Stimulated activated naive CD8-positive, alpha-beta T cell treated with anti-CD3 and anti-CD28 coated beads, Interleukin-15, Interleukin-2, amounts not matched to agents 100 ng/mL and 50 ng/mL, for 24 hours (primary cell): ENCODE results near the gene PEX5L.

Experiments
- H3K27ac Mint-ChIP-seq: one replicate; pipeline ENCODE4 v1.8.0; 2021; ENCODE audit warnings: mild to moderate bottlenecking, mixed read lengths
- H3K27me3 Mint-ChIP-seq: one replicate; pipeline ENCODE4 v1.8.0; 2021; ENCODE audit warnings: mixed read lengths
- H3K36me3 Mint-ChIP-seq: one replicate; pipeline ENCODE4 v1.8.0; 2021; ENCODE audit warnings: low read depth, mixed read lengths
- H3K4me1 Mint-ChIP-seq: one replicate; pipeline ENCODE4 v1.8.0; 2021; ENCODE audit warnings: low read depth, mixed read lengths
- H3K4me3 Mint-ChIP-seq: one replicate; pipeline ENCODE4 v1.8.0; 2021; ENCODE audit warnings: mild to moderate bottlenecking, mixed read lengths
- H3K9me3 Mint-ChIP-seq: one replicate; pipeline ENCODE4 v1.8.0; 2021; ENCODE audit warnings: mixed read lengths

The PEX5L gene

DNA sequence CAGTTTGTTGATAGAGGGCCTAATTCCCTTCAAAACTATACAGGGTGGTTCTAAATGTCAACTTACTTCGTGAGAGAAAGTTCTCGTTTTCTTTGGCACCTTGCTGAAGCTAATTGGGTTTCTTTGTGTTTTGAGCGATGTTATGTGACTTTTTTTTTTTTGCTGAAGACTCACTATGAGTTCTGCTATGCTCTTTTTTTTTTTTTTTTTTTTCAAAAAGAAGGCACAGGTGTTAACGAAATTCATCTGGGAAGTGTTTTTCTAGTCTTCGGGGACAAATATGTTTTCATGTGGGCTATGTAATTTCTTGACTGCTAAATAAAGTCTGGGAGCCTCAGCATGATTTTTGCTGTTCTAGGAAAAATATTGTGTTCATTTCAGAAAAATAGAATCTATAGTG, 81.5 kb downstream of the PEX5L start:
- Mint-ChIP-seq H3K27me3 (peaks cover 46% of the 10 kb centered on the region), H3K9me3 (peaks cover 2% of the 10 kb centered on the region), H3K4me3 (no peak overlapping the region), H3K27ac (no peak overlapping the region), H3K4me1 (peaks cover 14% of the 10 kb centered on the region), H3K36me3 (no peaks in the 10 kb centered on the region)

DNA sequence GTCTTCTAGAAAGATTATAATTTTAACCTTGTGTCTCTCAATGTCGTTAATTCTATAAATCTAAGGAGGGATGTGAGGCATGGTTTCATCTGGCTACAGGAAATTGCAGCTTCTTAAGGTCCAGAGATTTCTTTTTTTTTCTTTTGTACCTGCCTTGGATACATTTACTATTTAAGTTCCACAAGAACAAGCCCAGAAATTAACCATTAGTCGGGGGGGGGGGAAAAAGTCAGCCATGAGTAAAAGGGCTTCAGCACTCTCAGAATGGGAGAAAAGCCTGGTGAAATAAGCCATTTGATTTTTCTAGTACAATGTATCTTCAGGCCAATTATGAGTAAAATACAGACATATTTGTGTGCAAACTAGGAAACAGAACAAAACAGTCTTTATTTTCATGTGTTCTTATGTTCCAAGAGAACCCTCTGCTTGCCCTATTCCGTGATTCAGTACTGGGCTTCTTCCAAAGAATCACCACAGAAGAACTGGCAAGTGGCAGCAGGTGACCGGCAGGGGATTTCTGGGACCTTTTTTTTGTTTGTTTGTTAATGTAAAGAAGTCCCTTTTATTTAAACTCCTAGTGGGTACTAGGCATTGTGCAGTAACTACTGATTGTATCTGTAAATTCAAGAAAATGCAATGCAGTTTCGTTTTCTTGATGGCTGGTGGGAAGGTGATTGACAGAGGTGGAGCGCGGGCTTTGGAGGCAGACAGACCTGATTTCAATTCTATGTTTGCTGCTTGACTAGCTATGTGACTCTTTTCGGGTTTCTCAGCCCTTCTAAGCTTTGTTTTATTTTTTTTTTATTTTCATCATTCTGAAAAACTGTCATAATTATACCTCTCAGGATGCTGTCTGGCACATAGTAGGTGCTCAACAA, 82.5 kb downstream of the PEX5L start:
- Mint-ChIP-seq H3K9me3 (peaks cover 2% of the 10 kb centered on the region), H3K4me1 (peaks cover 14% of the 10 kb centered on the region), H3K27me3 (peaks cover 45% of the 10 kb centered on the region), H3K4me3 (no peak overlapping the region), H3K27ac (no peak overlapping the region), H3K36me3 (no peaks in the 10 kb centered on the region)

DNA sequence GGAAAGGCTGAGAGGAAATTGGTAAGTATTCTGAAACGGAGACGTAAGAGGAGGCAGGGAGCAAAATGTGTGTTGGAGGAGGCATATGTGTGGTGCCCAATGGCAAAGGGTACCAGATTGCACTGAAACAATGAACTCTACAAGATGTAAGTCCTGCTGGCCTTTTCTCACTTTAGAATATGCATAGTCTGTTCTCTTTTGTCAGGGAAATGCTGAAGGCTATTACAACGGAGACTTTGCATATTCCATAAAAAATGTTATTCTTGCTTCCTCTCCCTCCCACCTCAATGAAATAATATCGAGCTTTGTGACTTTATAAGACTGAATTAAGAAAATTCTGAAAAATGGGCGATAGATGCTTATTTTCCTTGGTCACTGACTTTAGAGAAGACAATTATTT, 85.9 kb downstream of the PEX5L start:
- Mint-ChIP-seq H3K27me3 (peaks cover 26% of the 10 kb centered on the region), H3K4me3 (no peak overlapping the region), H3K27ac (no peak overlapping the region), H3K36me3 (no peaks in the 10 kb centered on the region), H3K4me1 (no peaks in the 10 kb centered on the region), H3K9me3 (peaks cover 2% of the 10 kb centered on the region)

DNA sequence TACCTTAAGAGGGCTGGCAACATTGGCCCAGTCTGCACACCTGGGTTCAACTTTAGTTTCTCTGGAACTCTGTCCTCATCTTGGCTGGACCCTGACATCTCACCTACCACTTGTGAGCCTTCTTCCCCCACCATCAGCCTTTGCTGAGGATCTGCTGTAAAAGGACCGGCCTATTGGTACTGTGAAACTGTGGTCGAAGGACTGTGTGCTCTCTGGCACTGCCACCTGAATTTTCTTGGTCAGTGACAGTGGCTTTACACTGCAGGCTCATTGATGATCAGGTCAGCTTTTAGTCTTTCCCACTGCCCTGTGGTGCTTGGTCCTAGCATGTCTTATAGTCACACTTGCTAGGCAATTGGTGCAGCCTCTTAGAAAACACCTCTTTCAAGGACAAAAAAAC, 86.9 kb downstream of the PEX5L start:
- no peaks in the 10 kb centered on the region for H3K36me3 Mint-ChIP-seq
- H3K27ac Mint-ChIP-seq = no peak overlapping the region
- no peak overlapping the region for H3K4me3 Mint-ChIP-seq
- H3K4me1 Mint-ChIP-seq = no peaks in the 10 kb centered on the region
- H3K9me3 Mint-ChIP-seq = peaks cover 2% of the 10 kb centered on the region
- peaks cover 26% of the 10 kb centered on the region for H3K27me3 Mint-ChIP-seq

DNA sequence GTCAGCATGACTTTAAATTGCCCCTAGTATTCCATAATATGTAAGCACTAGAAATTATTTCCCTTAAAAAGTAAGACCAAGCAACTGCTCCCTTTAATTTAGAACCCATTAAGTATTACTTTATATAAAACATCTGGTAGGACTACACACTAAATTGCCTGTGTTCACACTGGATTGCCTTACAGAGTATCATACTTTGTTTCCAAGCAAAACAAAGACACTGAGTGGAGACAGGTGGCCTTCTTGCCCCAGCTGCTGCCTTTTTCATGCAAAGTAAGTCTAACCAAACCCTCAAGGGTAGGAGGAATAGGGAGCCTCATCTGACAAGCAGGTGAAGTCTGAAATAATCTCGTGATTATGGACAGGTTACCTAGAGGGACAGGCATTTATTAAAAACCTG, 87.3 kb downstream of the PEX5L start:
- no peak overlapping the region for H3K4me3 Mint-ChIP-seq
- H3K9me3 Mint-ChIP-seq = peaks cover 2% of the 10 kb centered on the region
- H3K36me3 Mint-ChIP-seq = no peaks in the 10 kb centered on the region
- peaks cover 25% of the 10 kb centered on the region for H3K27me3 Mint-ChIP-seq
- H3K4me1 Mint-ChIP-seq = no peaks in the 10 kb centered on the region
- H3K27ac Mint-ChIP-seq = no peak overlapping the region

DNA sequence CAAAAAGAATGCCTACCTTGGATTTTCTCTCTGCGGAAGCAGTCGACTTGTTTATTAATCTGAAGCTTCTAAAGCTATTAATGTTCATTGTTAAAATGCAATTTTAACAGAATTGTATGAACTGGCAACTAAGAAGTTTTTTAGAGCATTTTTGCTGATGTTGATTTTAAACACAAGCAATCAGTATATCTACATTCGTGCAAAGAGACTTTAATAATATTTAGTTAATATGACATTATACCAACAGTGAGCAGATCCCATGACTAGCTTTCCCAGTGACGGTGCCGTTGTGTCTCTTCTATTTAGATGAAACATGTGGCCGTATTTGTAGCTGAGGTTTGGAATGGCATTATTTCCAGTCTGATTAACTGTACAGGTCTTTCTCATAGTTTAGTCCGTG, 88.0 kb downstream of the PEX5L start:
- H3K36me3 Mint-ChIP-seq = no peaks in the 10 kb centered on the region
- H3K4me1 Mint-ChIP-seq = no peaks in the 10 kb centered on the region
- peaks cover 26% of the 10 kb centered on the region for H3K27me3 Mint-ChIP-seq

DNA sequence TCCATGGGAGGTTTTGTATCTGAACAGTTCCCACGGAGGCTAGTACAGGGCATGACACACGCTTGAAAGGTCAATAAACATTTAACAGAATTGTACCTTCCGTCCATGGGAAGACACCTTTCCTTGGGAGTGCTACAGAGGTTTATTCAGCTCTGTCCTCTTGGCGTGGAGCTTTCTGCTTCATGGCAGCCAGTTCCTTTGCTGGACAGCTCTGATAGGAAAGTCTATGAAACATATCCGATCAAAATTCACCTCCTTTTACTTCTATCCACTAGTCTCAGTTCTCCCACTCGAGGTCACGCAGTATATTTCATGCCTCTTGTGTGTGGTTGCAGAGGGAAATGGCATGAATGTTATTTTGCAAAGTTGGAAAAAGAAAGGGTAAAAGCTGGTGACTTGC, 91.2 kb downstream of the PEX5L start:
- peaks cover 26% of the 10 kb centered on the region for H3K27me3 Mint-ChIP-seq
- H3K9me3 Mint-ChIP-seq = no peaks in the 10 kb centered on the region
- no peaks in the 10 kb centered on the region for H3K4me1 Mint-ChIP-seq
- H3K36me3 Mint-ChIP-seq = no peaks in the 10 kb centered on the region
- no peak overlapping the region for H3K27ac Mint-ChIP-seq
- H3K4me3 Mint-ChIP-seq = no peak overlapping the region

More for the DNA sequence above, 88.0 kb downstream of the PEX5L start:
- no peak overlapping the region for H3K27ac Mint-ChIP-seq
- H3K9me3 Mint-ChIP-seq = peaks cover 2% of the 10 kb centered on the region
- H3K4me3 Mint-ChIP-seq = no peak overlapping the region

DNA sequence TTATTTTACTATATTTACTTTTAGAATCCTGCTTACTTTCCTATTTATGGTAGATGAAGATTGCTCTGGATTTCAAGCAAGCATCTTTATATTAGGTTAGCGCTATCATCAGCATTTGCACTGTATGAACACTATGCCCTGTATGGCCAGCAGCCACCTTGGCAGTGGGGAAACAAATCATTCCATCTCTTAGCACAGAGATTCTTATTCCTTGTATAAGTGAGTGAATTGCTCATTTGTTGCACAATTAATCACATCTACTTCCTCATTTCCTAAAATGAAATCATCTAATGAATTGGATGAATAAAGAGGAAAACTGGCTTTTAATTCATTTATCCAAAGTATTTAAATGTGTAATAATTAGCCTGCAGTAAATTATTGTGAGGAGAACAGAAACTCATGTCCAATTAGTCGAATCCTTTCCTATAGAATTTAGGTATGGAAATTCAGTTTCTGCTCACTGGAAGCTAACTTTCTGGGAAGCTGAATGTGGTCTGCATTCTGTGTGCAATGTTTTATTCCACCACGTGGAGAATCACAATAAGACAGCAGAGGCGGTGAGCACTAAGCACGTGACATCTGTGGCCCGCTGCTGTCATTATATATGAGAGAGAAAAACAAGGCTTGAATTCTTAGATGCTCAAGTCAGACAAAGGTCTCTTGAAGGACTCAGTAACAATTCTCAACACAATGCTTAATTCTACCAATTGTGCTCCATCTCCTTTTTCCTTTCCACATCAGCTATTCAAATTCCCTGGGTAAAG, 93.4 kb downstream of the PEX5L start:
- Mint-ChIP-seq H3K4me1 (no peaks in the 10 kb centered on the region), H3K27ac (no peak overlapping the region), H3K4me3 (no peak overlapping the region), H3K27me3 (peaks cover 22% of the 10 kb centered on the region), H3K36me3 (no peaks in the 10 kb centered on the region), H3K9me3 (no peaks in the 10 kb centered on the region)

DNA sequence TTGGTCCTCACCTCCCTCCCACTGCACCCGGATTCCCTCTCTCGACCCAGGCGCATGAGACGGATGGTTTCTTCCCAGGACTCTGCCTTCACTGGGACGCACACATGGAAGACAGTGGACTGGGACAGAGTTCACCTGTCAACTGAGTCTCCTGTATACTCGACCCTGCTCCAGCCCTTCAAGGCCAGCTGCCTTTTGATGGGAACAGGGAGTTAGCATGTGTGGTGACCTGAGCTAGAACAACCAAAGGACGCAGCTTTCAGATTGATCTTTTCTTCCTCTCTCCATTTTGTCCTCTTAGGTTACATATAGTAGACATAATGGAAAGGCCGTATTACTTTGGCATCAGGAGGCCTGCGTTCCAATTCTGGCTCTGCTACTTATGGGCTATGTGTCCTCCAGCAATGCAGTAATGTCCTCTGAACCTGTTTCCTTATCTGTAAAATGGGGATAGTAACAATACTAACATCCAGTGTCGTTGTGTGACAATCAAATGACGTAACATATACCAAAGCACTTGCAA, 94.1 kb downstream of the PEX5L start:
- Mint-ChIP-seq H3K36me3 (no peaks in the 10 kb centered on the region), H3K27ac (no peak overlapping the region), H3K4me3 (no peak overlapping the region), H3K27me3 (peaks cover 27% of the 10 kb centered on the region), H3K9me3 (no peaks in the 10 kb centered on the region), H3K4me1 (no peaks in the 10 kb centered on the region)

DNA sequence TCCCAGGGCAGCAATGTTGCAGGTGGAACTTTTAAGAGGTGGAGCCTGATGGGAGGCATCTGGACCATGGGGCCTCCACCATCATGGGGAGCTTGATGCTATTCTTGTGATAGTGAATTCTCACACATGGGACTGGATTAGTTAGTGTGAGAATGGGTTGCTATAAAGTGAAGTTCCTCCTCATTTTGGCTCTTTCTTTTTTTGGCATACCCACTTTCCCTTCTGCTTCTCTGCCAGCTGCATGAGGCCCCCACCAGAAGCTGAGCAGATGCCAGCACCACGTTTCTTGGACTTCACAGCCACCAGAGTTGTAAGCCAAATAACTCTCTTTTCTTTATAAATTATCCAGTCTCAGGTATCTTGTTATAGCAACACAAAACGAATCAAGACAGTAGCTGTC, 101.0 kb downstream of the PEX5L start:
- Mint-ChIP-seq H3K36me3 (no peaks in the 10 kb centered on the region), H3K27me3 (peaks cover 9% of the 10 kb centered on the region), H3K4me1 (no peaks in the 10 kb centered on the region), H3K9me3 (no peaks in the 10 kb centered on the region), H3K4me3 (no peak overlapping the region), H3K27ac (no peak overlapping the region)

DNA sequence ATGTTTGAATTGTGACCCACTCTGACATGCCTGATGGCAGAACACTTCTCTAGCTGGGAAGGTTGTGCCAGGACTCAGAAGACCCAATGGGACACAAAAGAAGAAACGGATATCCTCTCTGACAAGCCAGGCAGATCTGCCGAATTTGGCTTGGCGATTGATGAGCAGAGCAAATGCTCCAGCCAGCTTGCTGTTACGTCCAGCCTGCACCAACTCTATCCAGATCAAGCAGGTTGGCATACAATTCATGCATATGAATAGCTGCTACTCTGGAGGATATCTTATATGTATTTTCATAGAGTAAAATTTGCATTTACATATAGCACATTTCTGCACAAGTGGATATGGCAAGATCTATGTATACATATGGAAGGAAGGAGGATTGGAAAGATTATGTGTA, 102.8 kb downstream of the PEX5L start:
- Mint-ChIP-seq H3K4me1 (no peaks in the 10 kb centered on the region), H3K36me3 (no peaks in the 10 kb centered on the region), H3K27me3 (peaks cover 15% of the 10 kb centered on the region), H3K9me3 (no peaks in the 10 kb centered on the region), H3K4me3 (no peak overlapping the region), H3K27ac (no peak overlapping the region)

DNA sequence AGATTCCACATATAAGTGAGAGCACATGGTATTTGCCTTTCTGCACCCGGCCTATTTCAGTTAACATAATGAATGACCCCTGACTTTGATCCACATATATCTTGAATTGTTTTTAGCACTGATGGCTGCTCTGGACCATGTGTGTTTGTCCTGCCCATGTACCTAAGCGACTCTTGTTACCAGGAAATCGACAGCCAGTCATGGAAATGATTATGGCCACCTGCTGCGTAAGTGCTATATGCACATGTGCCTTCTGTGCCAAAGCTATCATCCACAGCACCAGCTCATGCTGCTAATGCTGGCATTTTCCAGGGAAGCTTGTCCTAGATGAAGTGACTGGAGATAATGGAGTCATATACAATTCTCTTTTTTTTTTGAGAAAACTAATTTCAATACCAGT, 103.7 kb downstream of the PEX5L start:
- no peaks in the 10 kb centered on the region for H3K36me3 Mint-ChIP-seq
- no peak overlapping the region for H3K4me3 Mint-ChIP-seq
- H3K27ac Mint-ChIP-seq = no peak overlapping the region
- H3K27me3 Mint-ChIP-seq = peaks cover 12% of the 10 kb centered on the region
- H3K9me3 Mint-ChIP-seq = no peaks in the 10 kb centered on the region
- H3K4me1 Mint-ChIP-seq = no peaks in the 10 kb centered on the region

DNA sequence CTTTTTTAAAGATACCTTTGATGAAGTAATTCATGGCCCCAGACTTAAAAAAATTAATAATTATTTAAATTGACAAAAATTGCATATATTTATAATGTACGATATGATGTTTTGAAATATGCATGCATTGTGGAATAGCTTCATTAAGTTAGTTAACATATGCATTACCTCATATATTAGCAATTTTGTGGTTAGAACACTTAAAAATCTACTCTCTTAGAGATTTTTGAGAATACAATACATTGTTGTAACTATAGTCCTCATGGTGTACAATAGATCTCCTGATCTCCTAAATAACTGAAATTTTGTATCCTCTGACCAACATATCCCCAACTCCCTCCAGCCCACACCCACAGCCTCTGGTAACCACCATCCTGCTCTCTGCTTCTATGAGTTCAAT, 104.1 kb downstream of the PEX5L start:
- no peak overlapping the region for H3K27ac Mint-ChIP-seq
- no peaks in the 10 kb centered on the region for H3K4me1 Mint-ChIP-seq
- H3K9me3 Mint-ChIP-seq = no peaks in the 10 kb centered on the region
- H3K36me3 Mint-ChIP-seq = no peaks in the 10 kb centered on the region
- H3K4me3 Mint-ChIP-seq = no peak overlapping the region
- H3K27me3 Mint-ChIP-seq = peaks cover 8% of the 10 kb centered on the region

DNA sequence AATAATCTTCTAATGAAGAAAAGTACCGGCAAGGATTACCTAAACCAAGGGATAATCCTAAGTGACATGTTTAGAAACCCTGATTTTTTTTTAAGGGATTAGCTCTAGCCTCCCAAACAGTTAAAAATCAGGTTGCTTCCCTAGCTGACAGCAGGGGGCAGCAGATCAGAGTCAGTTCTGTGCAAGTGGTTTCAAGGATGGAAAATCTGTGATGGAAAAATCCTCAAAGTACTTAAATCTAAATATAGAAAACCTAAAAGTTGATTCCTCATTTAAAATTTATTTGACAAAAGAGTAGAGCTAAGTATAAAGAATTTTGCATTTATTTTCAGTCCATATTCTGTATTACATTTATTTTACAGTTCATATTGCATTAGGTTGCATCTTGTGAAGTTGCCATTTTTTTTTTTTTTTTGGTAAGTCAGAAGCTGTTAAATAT, 107.6 kb downstream of the PEX5L start:
- no peaks in the 10 kb centered on the region for H3K36me3 Mint-ChIP-seq
- no peak overlapping the region for H3K27ac Mint-ChIP-seq
- H3K9me3 Mint-ChIP-seq = no peaks in the 10 kb centered on the region
- H3K27me3 Mint-ChIP-seq = peaks cover 17% of the 10 kb centered on the region
- no peak overlapping the region for H3K4me3 Mint-ChIP-seq
- no peaks in the 10 kb centered on the region for H3K4me1 Mint-ChIP-seq

DNA sequence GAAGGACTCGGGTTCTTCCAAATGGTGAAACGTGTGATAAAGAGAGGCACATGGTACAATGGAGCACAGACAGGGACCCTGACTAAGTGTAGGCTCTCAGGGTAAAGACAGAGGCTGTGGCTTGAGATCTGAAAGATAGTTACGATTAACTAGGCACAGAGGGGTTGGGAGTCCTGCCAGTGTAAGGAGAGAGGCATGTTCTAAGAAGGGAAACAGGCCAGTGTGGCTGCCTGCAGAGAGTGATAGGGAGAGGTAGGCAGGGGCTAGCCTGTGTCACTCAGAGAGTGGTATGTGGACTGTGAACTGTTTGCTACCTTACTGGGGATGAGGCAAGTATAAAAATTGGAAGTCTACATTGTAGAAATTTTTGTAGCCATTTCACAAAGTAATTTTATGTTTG, 109.5 kb downstream of the PEX5L start:
- H3K9me3 Mint-ChIP-seq = no peaks in the 10 kb centered on the region
- H3K27ac Mint-ChIP-seq = no peak overlapping the region
- no peak overlapping the region for H3K4me3 Mint-ChIP-seq
- peaks cover 17% of the 10 kb centered on the region for H3K27me3 Mint-ChIP-seq
- H3K36me3 Mint-ChIP-seq = no peaks in the 10 kb centered on the region
- no peaks in the 10 kb centered on the region for H3K4me1 Mint-ChIP-seq
